ENCODE data around the gene TBC1D22A. TPM values are rescaled to one million over a fixed set of nuclear protein-coding genes. Genes with fewer than 3 reads are reported as not detected.

The TBC1D22A gene
- total RNA-seq, 2 donors from 2014 or later: 21.5 to 23.1 TPM

GRCh38 chr22:47073075-47073474, 310.6 kb downstream of the TBC1D22A start:
- Histone ChIP-seq H3K27me3 (no peaks in the 10 kb centered on the region), H3K4me3 (no peak overlapping the region), H3K9me3 (no peaks in the 10 kb centered on the region), H3K36me3 (replicated peaks in 1 of 2; ENCODE audit: insufficient read depth in 1 of 2, low read depth in 2 of 2) (no peaks in the 10 kb centered on the region), H3K27ac (no peak overlapping the region), H3K4me1 (peaks cover 11% of the 10 kb centered on the region)
- TF ChIP-seq POLR2A (IDR thresholded peaks at IDR 0.05) (no peak), CTCF (IDR thresholded peaks at IDR 0.05) (no peak)
- no peak for ATAC-seq
- intact Hi-C loops (cut with DNase I): no loop called here
- DNase-seq: no peak
- WGBS, 2 donors: 90 to 93% methylated on average over 7 of the region's 7 CpGs

- no peaks in the 10 kb centered on the region for H3K27me3 ChIP-seq
- intact Hi-C loops (cut with DNase I): no loop called here
- 92 to 94% methylated on average over 7 of the region's 7 CpGs for WGBS, 2 donors
- H3K4me1 ChIP-seq: peaks cover 11% of the 10 kb centered on the region
- H3K4me3 ChIP-seq: no peak overlapping the region
- no peaks in the 10 kb centered on the region for H3K9me3 ChIP-seq
- ATAC-seq (no peak), DNase-seq (no peak)
- TF ChIP-seq CTCF (IDR thresholded peaks at IDR 0.05) (no peak), POLR2A (IDR thresholded peaks at IDR 0.05) (no peak)
- no peak overlapping the region for H3K27ac ChIP-seq
- H3K36me3 ChIP-seq (replicated peaks in 1 of 2; ENCODE audit: insufficient read depth in 1 of 2, low read depth in 2 of 2): no peaks in the 10 kb centered on the region
Observed at GRCh38 chr22:47074105-47074504, 311.7 kb downstream of the TBC1D22A start.

GRCh38 chr22:47075568-47075967, 313.1 kb downstream of the TBC1D22A start:
- Histone ChIP-seq H3K4me3 (no peak overlapping the region), H3K27me3 (no peaks in the 10 kb centered on the region), H3K4me1 (peaks cover 11% of the 10 kb centered on the region), H3K27ac (no peak overlapping the region), H3K36me3 (replicated peaks in 1 of 2; ENCODE audit: insufficient read depth in 1 of 2, low read depth in 2 of 2) (no peaks in the 10 kb centered on the region), H3K9me3 (no peaks in the 10 kb centered on the region)
- no peak for TF ChIP-seq POLR2A (IDR thresholded peaks at IDR 0.05)
- TF ChIP-seq CTCF (IDR thresholded peaks at IDR 0.05): no peak
- ATAC-seq: no peak
- DNase-seq: no peak
- intact Hi-C loops (cut with DNase I): no loop called here

GRCh38 chr22:47076758-47077157, 314.3 kb downstream of the TBC1D22A start:
- no peaks in the 10 kb centered on the region for H3K27me3 ChIP-seq
- no peak for ATAC-seq
- WGBS, 2 donors: 96 to 100% methylated on average over 2 of the region's 2 CpGs
- H3K4me1 ChIP-seq: peaks cover under 1% of the 10 kb centered on the region
- no peaks in the 10 kb centered on the region for H3K36me3 ChIP-seq (replicated peaks in 1 of 2; ENCODE audit: insufficient read depth in 1 of 2, low read depth in 2 of 2)
- intact Hi-C loops (cut with DNase I): no loop called here
- H3K27ac ChIP-seq: no peak overlapping the region
- H3K9me3 ChIP-seq: no peaks in the 10 kb centered on the region
- no peak for TF ChIP-seq CTCF (IDR thresholded peaks at IDR 0.05)
- TF ChIP-seq POLR2A (IDR thresholded peaks at IDR 0.05): no peak
- no peak overlapping the region for H3K4me3 ChIP-seq
- no peak for DNase-seq

- Histone ChIP-seq H3K4me3 (no peak overlapping the region), H3K9me3 (no peaks in the 10 kb centered on the region), H3K36me3 (replicated peaks in 1 of 2; ENCODE audit: insufficient read depth in 1 of 2, low read depth in 2 of 2) (no peaks in the 10 kb centered on the region), H3K27me3 (no peaks in the 10 kb centered on the region), H3K27ac (no peak overlapping the region), H3K4me1 (no peaks in the 10 kb centered on the region)
- 85 to 86% methylated on average over 3 of the region's 3 CpGs for WGBS, 2 donors
- no peak for TF ChIP-seq CTCF (IDR thresholded peaks at IDR 0.05)
- TF ChIP-seq POLR2A (IDR thresholded peaks at IDR 0.05): no peak
- ATAC-seq: no peak
- intact Hi-C loops (cut with DNase I): no loop called here
- DNase-seq: no peak
Observed at GRCh38 chr22:47080100-47080499, 317.6 kb downstream of the TBC1D22A start.
